HK-2 (cell line): Measurements from ENCODE around the gene PHC2.

Experiments used
- DNase-seq: peaks from one replicate; pipeline ENCODE4 v3.0.0-alpha.2; 2018; ENCODE audit not compliant: unreplicated experiment

The PHC2 gene

GRCh38 chr1:33425900-33426299, 5.0 kb downstream of the PHC2 start:
- no peak for DNase-seq

GRCh38 chr1:33424610-33425009, 6.3 kb downstream of the PHC2 start:
- no peak for DNase-seq

GRCh38 chr1:33424205-33424604, 6.7 kb downstream of the PHC2 start:
- DNase-seq: no peak

GRCh38 chr1:33420870-33421775, 9.8 kb downstream of the PHC2 start:
- no peak for DNase-seq

GRCh38 chr1:33418811-33419210, 12.1 kb downstream of the PHC2 start:
- DNase-seq: no peak

- DNase-seq: no peak
Observed at GRCh38 chr1:33414879-33415278, 16.0 kb downstream of the PHC2 start.

GRCh38 chr1:33410091-33410701, 20.7 kb downstream of the PHC2 start:
- DNase-seq: no peak

- no peak for DNase-seq
Observed at GRCh38 chr1:33408093-33408436, 22.8 kb downstream of the PHC2 start.

- DNase-seq: no peak
Observed at GRCh38 chr1:33407352-33408092, 23.4 kb downstream of the PHC2 start.

- DNase-seq: no peak
Observed at GRCh38 chr1:33402206-33402605, 28.7 kb downstream of the PHC2 start.

GRCh38 chr1:33401471-33401870, 29.4 kb downstream of the PHC2 start:
- DNase-seq: no peak

GRCh38 chr1:33400153-33400911, 30.6 kb downstream of the PHC2 start:
- no peak for DNase-seq

GRCh38 chr1:33399375-33399774, 31.5 kb downstream of the PHC2 start:
- no peak for DNase-seq

GRCh38 chr1:33397994-33398393, 32.9 kb downstream of the PHC2 start:
- DNase-seq: no peak

- no peak for DNase-seq
Observed at GRCh38 chr1:33397125-33397506, 33.8 kb downstream of the PHC2 start.

- no peak for DNase-seq
Observed at GRCh38 chr1:33396188-33397124, 34.4 kb downstream of the PHC2 start.

GRCh38 chr1:33394770-33395169, 36.1 kb downstream of the PHC2 start:
- DNase-seq: no peak

GRCh38 chr1:33393991-33394390, 36.9 kb downstream of the PHC2 start:
- no peak for DNase-seq

GRCh38 chr1:33393524-33393923, 37.4 kb downstream of the PHC2 start:
- DNase-seq: no peak

- DNase-seq: no peak
Observed at GRCh38 chr1:33392639-33393038, 38.3 kb downstream of the PHC2 start.

- no peak for DNase-seq
Observed at GRCh38 chr1:33392206-33392605, 38.7 kb downstream of the PHC2 start.
